Measurements from ENCODE around the gene VWA2.

GRCh38 chr10:114259824-114260223 lies 20.8 kb downstream of the VWA2 start:
- no peak for TF ChIP-seq POLR2A (IDR thresholded peaks at IDR 0.05)
- peak in 2 of 3 donors; percentile 19 to 46 for TF ChIP-seq POLR2AphosphoS5 (IDR thresholded peaks at IDR 0.05)
- no peak for TF ChIP-seq CTCF (IDR thresholded peaks at IDR 0.05)
- no peak for TF ChIP-seq EP300 (IDR thresholded peaks at IDR 0.05; ENCODE audit: low read depth)

Data from transverse colon (tissue), 4 donors.